ENCODE results near the gene SERINC5. TPM values are rescaled to one million over a fixed set of nuclear protein-coding genes. Genes with fewer than 3 reads are reported as not detected.

Gene SERINC5
- total RNA-seq, 1 experiment from 2014 or later, result 52.3 TPM

- Histone ChIP-seq H3K56ac (ENCODE audit: insufficient read length, low read depth, low read length) (no peak overlapping the region), H4K8ac (replicated peaks; ENCODE audit: insufficient read length, low read depth, low read length) (no peak overlapping the region), H3K27me3 (ENCODE audit: insufficient read depth, low read length) (no peaks in the 10 kb centered on the region), H2BK5ac (ENCODE audit: insufficient read length, low read length) (no peak overlapping the region), H3K14ac (ENCODE audit: insufficient read depth, low read length) (no peak overlapping the region), H2BK20ac (ENCODE audit: low read depth, low read length, poor library complexity, severe bottlenecking) (no peak overlapping the region), H3K79me2 (ENCODE audit: insufficient read depth, low read length) (no peaks in the 10 kb centered on the region), H4K20me1 (ENCODE audit: control insufficient read depth, insufficient read depth, insufficient read length) (no peaks in the 10 kb centered on the region), H3K4ac (ENCODE audit: low read depth, low read length) (no peak overlapping the region), H2BK15ac (ENCODE audit: low read depth, low read length) (no peak overlapping the region; the same call in 1 of the 2 replicates), H3K27ac (ENCODE audit: insufficient read length, low read depth, low read length) (no peak overlapping the region), H3K18ac (ENCODE audit: insufficient read length, low read depth, low read length) (no peak overlapping the region), H3K9me3 (ENCODE audit: control insufficient read depth, low read depth, low read length) (no peaks in the 10 kb centered on the region), H3K23me2 (ENCODE audit: insufficient read length, low read depth, low read length, poor library complexity, severe bottlenecking) (no peaks in the 10 kb centered on the region), H3K23ac (ENCODE audit: insufficient read length, low read depth, low read length) (no peak overlapping the region), H3T11ph (ENCODE audit: low read length) (no peak overlapping the region), H3K9ac (ENCODE audit: extremely low read depth, insufficient read length, low read length) (no peak overlapping the region), H3K79me1 (ENCODE audit: insufficient read depth, low read depth, low read length, poor library complexity, severe bottlenecking) (no peaks in the 10 kb centered on the region), H2BK12ac (ENCODE audit: insufficient read length, low read depth, low read length) (no peak overlapping the region), H4K91ac (ENCODE audit: insufficient read length, low read depth, low read length) (no peak overlapping the region), H2AK5ac (ENCODE audit: insufficient read length, low read length) (no peak overlapping the region), H2AFZ (ENCODE audit: low read length) (no peak overlapping the region), H3K4me2 (ENCODE audit: insufficient read depth, insufficient read length, low read length) (no peak overlapping the region), H3K4me1 (ENCODE audit: insufficient read depth, low read length) (peaks cover 21% of the 10 kb centered on the region; the same call in 1 of the 2 replicates), H2BK120ac (ENCODE audit: low read depth, low read length, poor library complexity, severe bottlenecking) (no peak overlapping the region), H4K5ac (ENCODE audit: insufficient read length, low read depth, low read length) (no peak overlapping the region)
- no CpG with 5 or more reads among the region's 13 CpGs for WGBS (ENCODE audit: extremely low coverage, insufficient read length, low lambda C conversion rate)
- H3K27me3 Mint-ChIP-seq (ENCODE audit: low read depth), result no peaks in the 10 kb centered on the region
- H3K4me3 Mint-ChIP-seq, result no peak overlapping the region
- H3K27ac Mint-ChIP-seq, result peak overlapping the region in 1 of 3 experiments; percentile 68; a peak in 2 of 7 replicates
- H3K4me1 Mint-ChIP-seq, result peaks cover 59 to 63% of the 10 kb centered on the region in 2 experiments
- peaks cover 13 to 41% (median 24%) of the 10 kb centered on the region in 3 experiments for H3K36me3 Mint-ChIP-seq (ENCODE audit: insufficient read depth in 1 of 3, low read depth in 3 of 3)
- DNase-seq, result no peak
- H3K9me3 Mint-ChIP-seq, result no peaks in the 10 kb centered on the region
- TF ChIP-seq, protein P1, sequence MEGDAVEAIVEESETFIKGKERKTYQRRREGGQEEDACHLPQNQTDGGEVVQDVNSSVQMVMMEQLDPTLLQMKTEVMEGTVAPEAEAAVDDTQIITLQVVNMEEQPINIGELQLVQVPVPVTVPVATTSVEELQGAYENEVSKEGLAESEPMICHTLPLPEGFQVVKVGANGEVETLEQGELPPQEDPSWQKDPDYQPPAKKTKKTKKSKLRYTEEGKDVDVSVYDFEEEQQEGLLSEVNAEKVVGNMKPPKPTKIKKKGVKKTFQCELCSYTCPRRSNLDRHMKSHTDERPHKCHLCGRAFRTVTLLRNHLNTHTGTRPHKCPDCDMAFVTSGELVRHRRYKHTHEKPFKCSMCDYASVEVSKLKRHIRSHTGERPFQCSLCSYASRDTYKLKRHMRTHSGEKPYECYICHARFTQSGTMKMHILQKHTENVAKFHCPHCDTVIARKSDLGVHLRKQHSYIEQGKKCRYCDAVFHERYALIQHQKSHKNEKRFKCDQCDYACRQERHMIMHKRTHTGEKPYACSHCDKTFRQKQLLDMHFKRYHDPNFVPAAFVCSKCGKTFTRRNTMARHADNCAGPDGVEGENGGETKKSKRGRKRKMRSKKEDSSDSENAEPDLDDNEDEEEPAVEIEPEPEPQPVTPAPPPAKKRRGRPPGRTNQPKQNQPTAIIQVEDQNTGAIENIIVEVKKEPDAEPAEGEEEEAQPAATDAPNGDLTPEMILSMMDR (conservative IDR thresholded peaks at IDR 0.05), result no peak
These were observed 112.4 kb downstream of the SERINC5 start for GRCh38 chr5:80143491-80143890.

Measured in H9 (cell line).